Activated T-cell treated with anti-CD3 and anti-CD28 coated beads for 1 hour (primary cell): Measurements from ENCODE around the gene PPAN.

ENCODE experiments used
- DNase-seq: peaks from one replicate; pipeline ENCODE4 v3.0.0-alpha.2; 2020; ENCODE audit warnings: low read depth

Gene PPAN

GRCh38 chr19:10113964-10114650 lies 7.9 kb downstream of the PPAN start:
- DNase-seq: no peak

GRCh38 chr19:10114651-10115391 lies 8.7 kb downstream of the PPAN start:
- no peak for DNase-seq

GRCh38 chr19:10115392-10116084 lies 9.4 kb downstream of the PPAN start:
- DNase-seq: no peak

GRCh38 chr19:10116085-10116865 lies 10.1 kb downstream of the PPAN start:
- DNase-seq: no peak

- no peak for DNase-seq
These were observed 10.9 kb downstream of the PPAN start for GRCh38 chr19:10116866-10117616.

GRCh38 chr19:10118960-10119359 lies 12.8 kb downstream of the PPAN start:
- DNase-seq: no peak

- no peak for DNase-seq
These were observed 14.5 kb downstream of the PPAN start for GRCh38 chr19:10120538-10121189.

- no peak for DNase-seq
These were observed 15.9 kb downstream of the PPAN start for GRCh38 chr19:10122045-10122444.

GRCh38 chr19:10124429-10124828 lies 18.3 kb downstream of the PPAN start:
- no peak for DNase-seq

- DNase-seq: no peak
These were observed 20.1 kb downstream of the PPAN start for GRCh38 chr19:10126213-10126639.

GRCh38 chr19:10132905-10133304 lies 26.7 kb downstream of the PPAN start:
- no peak for DNase-seq

GRCh38 chr19:10133596-10133995 lies 27.4 kb downstream of the PPAN start:
- no peak for DNase-seq

GRCh38 chr19:10134040-10134439 lies 27.9 kb downstream of the PPAN start:
- DNase-seq: no peak

- no peak for DNase-seq
These were observed 29.6 kb downstream of the PPAN start for GRCh38 chr19:10135551-10136334.

GRCh38 chr19:10136936-10137335 lies 30.8 kb downstream of the PPAN start:
- no peak for DNase-seq

- no peak for DNase-seq
These were observed 31.9 kb downstream of the PPAN start for GRCh38 chr19:10137751-10138682.

- DNase-seq: no peak
These were observed 33.0 kb downstream of the PPAN start for GRCh38 chr19:10138879-10139795.

- DNase-seq: no peak
These were observed 33.8 kb downstream of the PPAN start for GRCh38 chr19:10139952-10140351.
